GM12878 (cell line): ENCODE results near the gene LIN7A. TPM values are rescaled to one million over a fixed set of nuclear protein-coding genes. Genes with fewer than 3 reads are reported as not detected.

Source experiments
- ATAC-seq: fragments of 200-7000 bp; cut with Tn5 transposase; 3 replicates; pipeline ENCODE4 v1.9.1; 2020; ENCODE audit warnings: mild to moderate bottlenecking, moderate library complexity
- BruUV-seq: library from RNA; stranded (reverse); fragments of 400-500 nt; replicated peaks from 2 replicates; lab custom pipeline; 2021; lab: Mats Ljungman, UMichigan
- CTCF ChIA-PET: fragments of 300-600 bp; sonication (Branson Sonifier 250); formaldehyde crosslinking; extraction: SDS; loops from one replicate; lab custom pipeline; 2021; ENCODE audit warnings: inconsistent platforms; lab: Yijun Ruan, JAX
- POLR2A ChIA-PET: fragments of 350-600 bp; formaldehyde crosslinking; extraction: SDS; loops from one replicate; lab custom pipeline; 2021; ENCODE audit warnings: inconsistent platforms; lab: Charles Lee
- RAD21 ChIA-PET: fragments of 300-600 bp; sonication (Branson Sonifier 250); formaldehyde crosslinking; loops from one replicate; lab custom pipeline; 2023; ENCODE audit warnings: antibody characterized with exemption; ENCODE audit not compliant: unreplicated experiment; lab: Charles Lee
- SMC1A ChIA-PET: fragments of 300-600 bp; sonication (Branson Sonifier 250); formaldehyde crosslinking; loops from one replicate; lab custom pipeline; 2023; ENCODE audit not compliant: unreplicated experiment, uncharacterized antibody; lab: Charles Lee
- DNase-seq: peaks from one replicate; pipeline ENCODE4 v3.0.0-alpha.2; 2011; ENCODE audit warnings: low read depth, low spot score
- FAIRE-seq: peaks from 3 replicates; lab custom pipeline; 2011; peaks lifted over from hg19 to GRCh38; lab: Jason Lieb, UNC
- H2AFZ ChIP-seq: 2 replicates; pipeline ENCODE4 v1.6.0; 2011; ENCODE audit warnings: low read depth, low read length, control low read depth; ENCODE audit not compliant: control insufficient read depth
- H3K27ac ChIP-seq: 2 replicates; pipeline ENCODE4 v1.5.1; 2011; ENCODE audit warnings: control low read depth; ENCODE audit not compliant: control insufficient read depth, insufficient read depth
- H3K27me3 ChIP-seq, 2 experiments: replicated peaks in 1 of 2; 2 replicates each; pipeline versions ENCODE4 v1.6.0 to v1.6.1; 2011; ENCODE audit warnings: low read length in 1 of 2; ENCODE audit not compliant: control insufficient read depth in 2 of 2, insufficient read depth in 2 of 2
- H3K36me3 ChIP-seq, 2 experiments: 2 replicates each; pipeline ENCODE4 v1.5.1; 2011; ENCODE audit warnings: low read length in 1 of 2; ENCODE audit not compliant: control insufficient read depth in 2 of 2, insufficient read depth in 2 of 2
- H3K4me1 ChIP-seq: 2 replicates; pipeline ENCODE4 v1.6.1; 2011; ENCODE audit warnings: mild to moderate bottlenecking, low read length, moderate library complexity, mixed read lengths; ENCODE audit not compliant: control insufficient read depth, insufficient read depth
- H3K4me2 ChIP-seq: 2 replicates; pipeline ENCODE4 v1.6.0; 2011; ENCODE audit warnings: control low read depth; ENCODE audit not compliant: control insufficient read depth, insufficient read depth
- H3K4me3 ChIP-seq: fragments of 200-600 bp; sonication (generic); 2 replicates; pipeline ENCODE4 v1.5.1; 2016
- H3K79me2 ChIP-seq: 2 replicates; pipeline ENCODE4 v1.6.0; 2011; ENCODE audit warnings: low read length; ENCODE audit not compliant: control insufficient read depth, insufficient read depth
- H3K9ac ChIP-seq: 2 replicates; pipeline ENCODE4 v1.8.0; 2011; ENCODE audit warnings: low read length, control low read depth, mixed read lengths; ENCODE audit not compliant: control insufficient read depth, insufficient read depth
- H3K9me3 ChIP-seq: replicated peaks from 3 replicates; pipeline ENCODE4 v1.5.1; 2011; ENCODE audit warnings: mild to moderate bottlenecking, low read length; ENCODE audit not compliant: control insufficient read depth, insufficient read depth
- H4K20me1 ChIP-seq: 2 replicates; pipeline ENCODE4 v1.6.0; 2011; ENCODE audit not compliant: control insufficient read depth, insufficient read depth
- ASH2L ChIP-seq: fragments of 300-600, 200-600 bp; sonication (generic); IDR thresholded peaks from 2 replicates; pipeline ENCODE4 v1.6.1; 2017; ENCODE audit warnings: low read depth, mild to moderate bottlenecking, borderline replicate concordance
- EGR1 ChIP-seq, 2 experiments: IDR thresholded peaks; 1 replicate in 1 of 2; 2 replicates in 1 of 2; pipeline ENCODE4 v1.6.1; 2011 to 2012; ENCODE audit warnings: low read depth in 2 of 2, low read length in 2 of 2, borderline replicate concordance in 1 of 2, mild to moderate bottlenecking in 1 of 2, moderate library complexity in 1 of 2
- ETV6 ChIP-seq, 2 experiments: fragments of 450-650 bp in 1 of 2; IDR thresholded peaks in 1 of 2; conservative IDR thresholded peaks in 1 of 2; 2 replicates each; pipeline ENCODE4 v1.6.1; 2014; ENCODE audit warnings: antibody characterized with exemption in 1 of 2, borderline replicate concordance in 1 of 2, low read depth in 1 of 2, mild to moderate bottlenecking in 1 of 2, moderate library complexity in 1 of 2
- MEF2A ChIP-seq: IDR thresholded peaks from 2 replicates; pipeline ENCODE4 v1.6.1; 2011; ENCODE audit warnings: low read depth, mild to moderate bottlenecking, low read length, moderate library complexity; ENCODE audit not compliant: insufficient read depth
- MEF2B ChIP-seq: fragments of 450-650 bp; IDR thresholded peaks from 2 replicates; pipeline ENCODE4 v1.6.1; 2018; ENCODE audit warnings: mild to moderate bottlenecking, moderate library complexity; ENCODE audit not compliant: partially characterized antibody, poor library complexity, severe bottlenecking
- NFIC ChIP-seq: IDR thresholded peaks from 2 replicates; pipeline ENCODE4 v1.6.1; 2012; ENCODE audit warnings: low read depth, mild to moderate bottlenecking, inconsistent platforms, low read length, moderate library complexity
- RAD51 ChIP-seq: fragments of 450-650 bp; IDR thresholded peaks from 2 replicates; pipeline ENCODE4 v1.6.1; 2016; ENCODE audit warnings: moderate library complexity, mild to moderate bottlenecking, inconsistent platforms
- RELB ChIP-seq: fragments of 450-650 bp; IDR thresholded peaks from 2 replicates; pipeline ENCODE4 v1.6.1; 2017; ENCODE audit warnings: low read depth, mild to moderate bottlenecking, moderate library complexity
- RUNX3 ChIP-seq: IDR thresholded peaks from 2 replicates; pipeline ENCODE4 v1.6.1; 2012; ENCODE audit warnings: low read length, inconsistent platforms
- SIN3A ChIP-seq: IDR thresholded peaks from 2 replicates; pipeline ENCODE4 v1.6.1; 2012; ENCODE audit warnings: low read depth, low read length, improper control_type of control experiment
- SPI1 ChIP-seq: IDR thresholded peaks from 2 replicates; pipeline ENCODE4 v1.6.1; 2011; ENCODE audit warnings: low read depth, mild to moderate bottlenecking, low read length, moderate library complexity, borderline replicate concordance; ENCODE audit not compliant: insufficient read depth
- STAT3 ChIP-seq: IDR thresholded peaks from 2 replicates; pipeline ENCODE4 v1.6.1; 2011; ENCODE audit warnings: low read depth, low read length, improper control_type of control experiment
- YY1 ChIP-seq: IDR thresholded peaks from 2 replicates; pipeline ENCODE4 v1.6.1; 2011; ENCODE audit warnings: low read depth, mild to moderate bottlenecking, low read length
- ZNF217 ChIP-seq: fragments of 450-650 bp; IDR thresholded peaks from 2 replicates; pipeline ENCODE4 v1.6.1; 2017; ENCODE audit warnings: antibody characterized with exemption, mild to moderate bottlenecking
- ZNF384 ChIP-seq: IDR thresholded peaks from 2 replicates; pipeline ENCODE4 v1.6.1; 2012; ENCODE audit warnings: low read depth, mild to moderate bottlenecking, low read length, improper control_type of control experiment, borderline replicate concordance
- WGBS: methylation state at CpG from one replicate; pipeline ENCODE4 v1.1.6; 2016; ENCODE audit warnings: low lambda C conversion rate; ENCODE audit not compliant: insufficient replicate concordance, insufficient coverage; ENCODE audit errors: missing lambda C conversion rate; 5-methylcytosine and 5-hydroxymethylcytosine counted together
- in situ Hi-C: fragments of 300-500 bp; cut with MboI; formaldehyde crosslinking; loops from 9 replicates; pipeline ENCODE4 v1.14.3; 2018; ENCODE audit warnings: mixed read lengths
- intact Hi-C: fragments of 100-400 bp; cut with micrococcal nuclease; formaldehyde crosslinking; loops from one replicate; pipeline ENCODE4 v1.14.2; 2022; ENCODE audit not compliant: unreplicated experiment
- polyA plus RNA-seq, 11 experiments: library from polyadenylated mRNA; depleted of rRNA in 4 of 11; unstranded in 6 of 11; stranded (reverse) in 5 of 11; fragments of >200 nt; fragmentation: Nextera tagmentation in 4 of 11; fragmentation: Illumina TruSeq in 1 of 11; extraction: Ambion mirVana in 4 of 11; extraction: Trizol in 1 of 11; gene quantifications; 1 replicate in 1 of 11; 2 replicates in 10 of 11; pipeline versions ENCODE4 v1.2.1 to v1.2.3, GENCODE V29; 2011 to 2016; ENCODE audit warnings: inconsistent platforms in 2 of 11, missing spikeins in 2 of 11, low read depth in 1 of 11
- total RNA-seq, 4 experiments: library from RNA; depleted of rRNA in 3 of 4; stranded (reverse); fragments of >200 nt in 3 of 4; fragmentation: Illumina TruSeq in 1 of 4; extraction: Trizol in 1 of 4; gene quantifications; 2 replicates each; pipeline versions ENCODE4 v1.2.1 to v1.2.3, GENCODE V29; 2013 to 2021

Gene LIN7A
- total and polyA plus RNA-seq, 10 of the 15 experiments (the other 5 are each of a cell fraction or from before 2014, with no cell fraction given): 0.04 to 0.93 (median 0.35) TPM; not detected in 1

- no peak overlapping the region for H3K27ac ChIP-seq
Observed at GRCh38 chr12:80813820-80814219, 123.9 kb downstream of the LIN7A start.

DNA sequence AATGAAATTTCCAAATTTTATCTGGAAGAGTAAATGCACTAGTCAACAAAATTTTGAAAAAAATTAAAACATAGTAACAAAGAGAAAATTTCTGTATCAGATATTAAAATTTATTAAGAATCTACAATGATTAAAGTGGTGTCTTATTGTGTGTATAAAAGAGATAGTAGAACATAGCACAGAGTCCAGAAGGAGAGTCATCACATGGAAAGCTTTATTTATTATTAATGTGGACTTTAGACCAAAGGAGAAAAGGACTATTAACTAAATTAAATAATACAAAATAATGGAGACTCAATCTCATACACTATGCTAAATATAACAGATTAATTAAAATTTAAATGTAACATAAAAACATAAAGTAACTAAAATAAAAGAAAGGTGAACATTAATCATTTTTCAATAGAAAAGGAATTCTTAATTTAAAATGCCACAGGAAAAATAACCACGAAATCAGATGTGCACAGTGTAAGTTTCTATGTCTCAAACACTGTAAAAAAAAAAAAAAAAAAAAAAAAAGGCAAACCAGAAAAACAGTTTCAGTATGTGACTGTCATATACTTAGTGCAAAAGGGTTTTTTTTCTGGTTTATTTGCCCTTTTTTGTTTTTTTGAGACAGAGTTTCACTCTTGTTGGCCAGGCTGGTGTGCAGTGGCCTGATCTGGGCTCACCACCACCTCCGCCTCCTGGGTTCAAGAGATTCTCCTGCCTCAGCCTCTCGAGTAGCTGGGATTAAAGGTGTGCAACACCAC lies 125.6 kb downstream of the LIN7A start:
- DNase-seq (no peak), FAIRE-seq (no peak), ATAC-seq (peak; percentile 31)
- TF ChIP-seq NFIC (0 out of 2 replicates have a peak, but pooled peaks have one; percentile 20), ZNF384 (peak; percentile 92), SIN3A (no peak), RUNX3 (peak; percentile 38; the same call in 1 of the 2 replicates), ASH2L (no peak), YY1 (no peak), RELB (peak; percentile 26; the same call in 1 of the 2 replicates)
- in situ Hi-C loops: loop anchor here (25.0 kb wide), 1 partner anchor 1550 kb away; the partner anchor contains the start of genes CCDC59 and METTL25
- ChIA-PET RAD21 (no interaction called here), SMC1A (no interaction called here), POLR2A (no interaction called here), CTCF (interaction anchor here (1.1 kb wide), 1 partner anchor 8 kb away, joined by 3 read pairs; no protein-coding TSS in a partner anchor)
- Histone ChIP-seq H3K4me3 (no peak overlapping the region), H3K9me3 (no peaks in the 10 kb centered on the region), H3K4me2 (no peak overlapping the region), H3K27me3 (no peaks in the 10 kb centered on the region), H4K20me1 (no peaks in the 10 kb centered on the region), H3K36me3 (no peaks in the 10 kb centered on the region), H3K4me1 (peaks cover 28% of the 10 kb centered on the region), H3K9ac (no peak overlapping the region), H3K27ac (no peak overlapping the region), H2AFZ (no peak overlapping the region), H3K79me2 (no peaks in the 10 kb centered on the region)
- intact Hi-C loops: no loop called here
- no TSS peak for BruUV-seq
- WGBS: 41% methylated on average over 2 of the region's 3 CpGs

More at GRCh38 chr12:80813820-80814219, 123.9 kb downstream of the LIN7A start:
- Histone ChIP-seq H4K20me1 (no peaks in the 10 kb centered on the region), H3K9ac (no peak overlapping the region), H3K4me3 (no peak overlapping the region), H3K36me3 (no peaks in the 10 kb centered on the region), H3K27me3 (no peaks in the 10 kb centered on the region), H3K4me2 (no peak overlapping the region; the same call in 1 of the 2 replicates), H3K79me2 (no peaks in the 10 kb centered on the region), H3K4me1 (peaks cover 25% of the 10 kb centered on the region), H3K9me3 (no peaks in the 10 kb centered on the region), H2AFZ (no peak overlapping the region)
- FAIRE-seq (no peak), DNase-seq (peak; percentile 23), ATAC-seq (peak; percentile 67)
- ChIA-PET SMC1A (no interaction called here), CTCF (no interaction called here), POLR2A (no interaction called here), RAD21 (no interaction called here)
- intact Hi-C loops: no loop called here
- WGBS: 48% methylated on average over 2 of the region's 2 CpGs
- in situ Hi-C loops: loop anchor here (25.0 kb wide), 1 partner anchor 1548 kb away; the partner anchor contains the start of genes CCDC59 and METTL25
- TF ChIP-seq MEF2B (peak; percentile 43), SIN3A (no peak), ZNF217 (peak; percentile 60; the same call in 1 of the 2 replicates), ETV6 (conservative IDR thresholded peaks at IDR 0.05 in 1 of 2, IDR thresholded peaks at IDR 0.05 in 1 of 2; ENCODE audit: borderline replicate concordance in 1 of 2, low read depth in 1 of 2) (no peak), RAD51 (no peak), STAT3 (no peak), ZNF384 (no peak), MEF2A (0 out of 2 replicates have a peak, but pooled peaks have one; percentile 19), SPI1 (peak; percentile 76), EGR1 (IDR thresholded peaks at IDR 0.05; ENCODE audit: borderline replicate concordance in 1 of 2, low read depth in 2 of 2, low read length in 2 of 2) (no peak)
- no TSS peak for BruUV-seq
